CD4-positive, alpha-beta memory T cell (primary cell): Measurements from ENCODE around the gene GHRH. TPM values are rescaled to one million over a fixed set of nuclear protein-coding genes. Genes with fewer than 3 reads are reported as not detected.

ENCODE experiments used
- CTCF ChIA-PET: fragments of 350-600 bp; sonication (Branson Sonifier 250); formaldehyde crosslinking; loops from one replicate; lab custom pipeline; 2021; ENCODE audit warnings: inconsistent platforms; ENCODE audit not compliant: partially characterized antibody; lab: Charles Lee
- POLR2A ChIA-PET: fragments of 350-600 bp; sonication (Branson Sonifier 250); formaldehyde crosslinking; loops from one replicate; lab custom pipeline; 2021; ENCODE audit not compliant: partially characterized antibody; lab: Charles Lee
- DNase-seq, 5 donors: peaks; one replicate each; pipeline versions ENCODE4 v3.0.0 to v3.0.0-alpha.2; 2020 to 2022; ENCODE audit warnings: mixed read lengths in 1 of 5
- H3K27ac ChIP-seq: one replicate; pipeline ENCODE4 v1.7.0; 2013; ENCODE audit warnings: low read depth, low read length
- H3K27me3 ChIP-seq: 2 replicates; pipeline ENCODE4 v1.7.0; 2013; ENCODE audit warnings: mild to moderate bottlenecking, low read length, moderate library complexity; ENCODE audit not compliant: insufficient read depth
- H3K36me3 ChIP-seq: 2 replicates; pipeline ENCODE4 v1.7.0; 2013; ENCODE audit warnings: mild to moderate bottlenecking, low read length, moderate library complexity; ENCODE audit not compliant: insufficient read depth
- H3K4me1 ChIP-seq: 2 replicates; pipeline ENCODE4 v1.7.0; 2013; ENCODE audit warnings: mild to moderate bottlenecking, low read length, moderate library complexity; ENCODE audit not compliant: insufficient read depth
- H3K4me3 ChIP-seq, 2 donors: one replicate each; pipeline ENCODE4 v1.7.0; 2013; ENCODE audit warnings: low read length in 2 of 2, mild to moderate bottlenecking in 1 of 2
- H3K9me3 ChIP-seq, 2 donors: one replicate each; pipeline ENCODE4 v1.7.0; 2013; ENCODE audit warnings: low read length in 2 of 2, control low read depth in 1 of 2; ENCODE audit not compliant: control insufficient read depth in 1 of 2
- H3K27ac Mint-ChIP-seq, 7 donors: one replicate each; pipeline ENCODE4 v1.8.0; 2020 to 2021; ENCODE audit warnings: mixed read lengths in 7 of 7, mild to moderate bottlenecking in 6 of 7, inconsistent platforms in 3 of 7, moderate library complexity in 3 of 7
- H3K27me3 Mint-ChIP-seq, 2 donors: one replicate each; pipeline ENCODE4 v1.8.0; 2020 to 2021; ENCODE audit warnings: mixed read lengths in 2 of 2
- H3K36me3 Mint-ChIP-seq, 2 donors: one replicate each; pipeline ENCODE4 v1.8.0; 2020 to 2021; ENCODE audit warnings: mixed read lengths in 2 of 2, inconsistent platforms in 1 of 2, mild to moderate bottlenecking in 1 of 2
- H3K4me1 Mint-ChIP-seq, 4 donors: one replicate each; pipeline ENCODE4 v1.8.0; 2020 to 2021; ENCODE audit warnings: mixed read lengths in 4 of 4, mild to moderate bottlenecking in 1 of 4
- H3K4me3 Mint-ChIP-seq, 8 donors: one replicate each; pipeline ENCODE4 v1.8.0; 2020 to 2021; ENCODE audit warnings: mixed read lengths in 8 of 8, mild to moderate bottlenecking in 7 of 8, moderate library complexity in 6 of 8, inconsistent platforms in 3 of 8
- H3K9me3 Mint-ChIP-seq, 8 donors: one replicate each; pipeline ENCODE4 v1.8.0; 2020 to 2021; ENCODE audit warnings: mixed read lengths in 8 of 8, mild to moderate bottlenecking in 5 of 8, inconsistent platforms in 3 of 8, moderate library complexity in 1 of 8
- intact Hi-C: fragments of 100-400 bp; cut with micrococcal nuclease; formaldehyde crosslinking; loops from one replicate; pipeline ENCODE4 v1.15.1; 2023
- polyA plus RNA-seq, 2 donors: library from polyadenylated mRNA; unstranded; fragments of 300-500 nt; fragmentation: Illumina TruSeq; gene quantifications; one replicate each; pipeline ENCODE4 v1.2.3, GENCODE V29; 2021
- total RNA-seq, 2 experiments: library from RNA; stranded (reverse); gene quantifications; one replicate each; pipeline ENCODE4 v1.2.3, GENCODE V29; 2021

Gene GHRH
- total and polyA plus RNA-seq, 4 experiments from 2014 or later, result not detected

- Histone ChIP-seq H3K9me3 (no peaks in the 10 kb centered on the region), H3K4me3 (no peak overlapping the region), H3K27me3 (no peaks in the 10 kb centered on the region), H3K36me3 (no peaks in the 10 kb centered on the region), H3K4me1 (no peaks in the 10 kb centered on the region), H3K27ac (no peak overlapping the region)
- DNase-seq, result no peak
- Mint-ChIP-seq H3K4me1 (no peaks in the 10 kb centered on the region), H3K27me3 (peaks cover 9 to 12% of the 10 kb centered on the region in 2 donors), H3K27ac (no peak overlapping the region), H3K36me3 (no peaks in the 10 kb centered on the region), H3K9me3 (no peaks in the 10 kb centered on the region), H3K4me3 (no peak overlapping the region)
- ChIA-PET POLR2A (interaction anchor here (0.7 kb wide), 1 partner anchor 15 kb away, joined by 6 read pairs; no protein-coding TSS in a partner anchor), CTCF (interaction anchor here (1.9 to 8.7 kb wide), 3 partner anchors 69 to 267 kb away, joined by 5 to 113 read pairs (median 8); no protein-coding TSS in a partner anchor)
- intact Hi-C loops, result no loop called here
Measured at GRCh38 chr20:37265152-37265551, 3.5 kb upstream of the GHRH start.

- intact Hi-C loops, result no loop called here
- Histone ChIP-seq H3K36me3 (no peaks in the 10 kb centered on the region), H3K9me3 (no peaks in the 10 kb centered on the region), H3K4me1 (no peaks in the 10 kb centered on the region), H3K27ac (no peak overlapping the region), H3K4me3 (no peak overlapping the region), H3K27me3 (no peaks in the 10 kb centered on the region)
- ChIA-PET CTCF (interaction anchor here (1.0 to 8.7 kb wide), 4 partner anchors 8 to 269 kb away, joined by 3 to 113 read pairs (median 4); no protein-coding TSS in a partner anchor), POLR2A (no interaction called here)
- H3K4me1 Mint-ChIP-seq, result no peaks in the 10 kb centered on the region
- no peak overlapping the region for H3K4me3 Mint-ChIP-seq
- H3K9me3 Mint-ChIP-seq, result peaks cover 0 to 1% (median 0%) of the 10 kb centered on the region in 8 donors
- no peaks in the 10 kb centered on the region for H3K36me3 Mint-ChIP-seq
- DNase-seq, result no peak
- no peak overlapping the region for H3K27ac Mint-ChIP-seq
- peaks cover 12% of the 10 kb centered on the region in 2 donors for H3K27me3 Mint-ChIP-seq
Measured at GRCh38 chr20:37263686-37264085, 2.1 kb upstream of the GHRH start.

- POLR2A ChIA-PET, result interaction anchor here (0.6 kb wide), 1 partner anchor 50 kb away, joined by 3 read pairs; no protein-coding TSS in a partner anchor
- Mint-ChIP-seq H3K27me3 (peaks cover 12% of the 10 kb centered on the region in 2 donors), H3K4me3 (no peak overlapping the region)
Measured at GRCh38 chr20:37262505-37262904, 891 bp upstream of the GHRH start.

GRCh38 chr20:37260923-37261322 is 691 bp downstream of the GHRH start:
- Histone ChIP-seq H3K36me3 (no peaks in the 10 kb centered on the region), H3K9me3 (no peaks in the 10 kb centered on the region), H3K27ac (no peak overlapping the region), H3K4me1 (no peaks in the 10 kb centered on the region), H3K4me3 (no peak overlapping the region), H3K27me3 (no peaks in the 10 kb centered on the region)
- ChIA-PET POLR2A (no interaction called here), CTCF (no interaction called here)
- no peak for DNase-seq
- intact Hi-C loops, result no loop called here
- no peaks in the 10 kb centered on the region for H3K36me3 Mint-ChIP-seq
- no peak overlapping the region for H3K4me3 Mint-ChIP-seq
- no peaks in the 10 kb centered on the region for H3K4me1 Mint-ChIP-seq
- H3K9me3 Mint-ChIP-seq, result peaks cover 0 to 1% (median 0%) of the 10 kb centered on the region in 8 donors
- no peak overlapping the region for H3K27ac Mint-ChIP-seq
- H3K27me3 Mint-ChIP-seq, result peaks cover 12 to 13% of the 10 kb centered on the region in 2 donors

More at GRCh38 chr20:37262505-37262904, 891 bp upstream of the GHRH start:
- H3K9me3 Mint-ChIP-seq, result peaks cover 0 to 1% (median 0%) of the 10 kb centered on the region in 8 donors
- no peaks in the 10 kb centered on the region for H3K27me3 ChIP-seq
- H3K27ac ChIP-seq, result no peak overlapping the region
- no peaks in the 10 kb centered on the region for H3K36me3 ChIP-seq
- H3K4me1 ChIP-seq, result no peaks in the 10 kb centered on the region
- H3K27ac Mint-ChIP-seq, result no peak overlapping the region
- H3K36me3 Mint-ChIP-seq, result no peaks in the 10 kb centered on the region
- intact Hi-C loops, result no loop called here
- CTCF ChIA-PET, result no interaction called here
- H3K4me1 Mint-ChIP-seq, result no peaks in the 10 kb centered on the region
- H3K4me3 ChIP-seq, result no peak overlapping the region
- no peaks in the 10 kb centered on the region for H3K9me3 ChIP-seq
- no peak for DNase-seq

DNA sequence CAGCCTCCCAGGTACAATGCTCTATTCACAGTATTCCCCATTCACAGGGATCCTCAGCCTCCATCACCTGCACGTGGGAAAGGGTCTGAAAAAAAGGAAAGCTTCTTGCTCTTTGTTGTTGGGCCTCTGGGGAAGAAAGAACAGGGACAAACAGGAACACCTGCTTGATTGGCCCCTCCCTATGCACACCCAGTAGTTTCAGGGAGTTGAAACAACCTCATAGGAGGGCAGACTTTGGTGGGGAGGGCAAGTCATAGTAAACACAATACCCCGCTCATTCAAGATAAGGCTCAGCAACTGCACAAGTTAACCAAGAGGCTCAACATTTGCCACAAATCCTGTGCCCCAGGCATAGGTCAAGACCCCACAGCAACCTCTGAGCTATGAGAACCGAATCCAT is 1.7 kb downstream of the GHRH start:
- Mint-ChIP-seq H3K4me1 (no peaks in the 10 kb centered on the region), H3K27ac (no peak overlapping the region), H3K4me3 (no peak overlapping the region), H3K9me3 (peaks cover 0 to 1% (median 0%) of the 10 kb centered on the region in 8 donors), H3K36me3 (no peaks in the 10 kb centered on the region), H3K27me3 (peaks cover 12 to 14% of the 10 kb centered on the region in 2 donors)
- POLR2A ChIA-PET, result no interaction called here
- Histone ChIP-seq H3K4me1 (no peaks in the 10 kb centered on the region), H3K27me3 (no peaks in the 10 kb centered on the region), H3K4me3 (no peak overlapping the region), H3K36me3 (no peaks in the 10 kb centered on the region), H3K27ac (no peak overlapping the region), H3K9me3 (no peaks in the 10 kb centered on the region)
- intact Hi-C loops, result no loop called here
- DNase-seq, result no peak
- CTCF ChIA-PET, result no interaction called here

- no peaks in the 10 kb centered on the region for H3K4me1 Mint-ChIP-seq
- Histone ChIP-seq H3K36me3 (no peaks in the 10 kb centered on the region), H3K27ac (no peak overlapping the region), H3K4me1 (no peaks in the 10 kb centered on the region), H3K27me3 (no peaks in the 10 kb centered on the region), H3K9me3 (no peaks in the 10 kb centered on the region), H3K4me3 (no peak overlapping the region)
- intact Hi-C loops, result no loop called here
- no peak for DNase-seq
- H3K27me3 Mint-ChIP-seq, result peaks cover 15 to 17% of the 10 kb centered on the region in 2 donors
- no peak overlapping the region for H3K4me3 Mint-ChIP-seq
- CTCF ChIA-PET, result no interaction called here
- H3K27ac Mint-ChIP-seq, result no peak overlapping the region
- POLR2A ChIA-PET, result no interaction called here
- H3K36me3 Mint-ChIP-seq, result no peaks in the 10 kb centered on the region
- H3K9me3 Mint-ChIP-seq, result peaks cover 0 to 5% (median under 1%) of the 10 kb centered on the region in 8 donors
Measured at GRCh38 chr20:37259031-37259430, 2.6 kb downstream of the GHRH start.

GRCh38 chr20:37257988-37258387 is 3.6 kb downstream of the GHRH start:
- Histone ChIP-seq H3K27ac (no peak overlapping the region), H3K9me3 (no peaks in the 10 kb centered on the region), H3K4me3 (no peak overlapping the region), H3K27me3 (no peaks in the 10 kb centered on the region), H3K36me3 (no peaks in the 10 kb centered on the region), H3K4me1 (no peaks in the 10 kb centered on the region)
- Mint-ChIP-seq H3K36me3 (no peaks in the 10 kb centered on the region), H3K4me1 (no peaks in the 10 kb centered on the region), H3K4me3 (no peak overlapping the region), H3K9me3 (peaks cover 0 to 5% (median under 1%) of the 10 kb centered on the region in 8 donors), H3K27me3 (peaks cover 17 to 18% of the 10 kb centered on the region in 2 donors), H3K27ac (peak overlapping the region in 1 of 7 donors; percentile 78)
- intact Hi-C loops, result no loop called here
- no peak for DNase-seq
- POLR2A ChIA-PET, result no interaction called here
- CTCF ChIA-PET, result interaction anchor here (0.7 kb wide), 1 partner anchor 10 kb away, joined by 3 read pairs; no protein-coding TSS in a partner anchor
